HG03469 (cell line): ENCODE data around the gene ZBTB17.

Experiments
- ATAC-seq: cut with Tn5 transposase; IDR thresholded peaks from one replicate; pipeline ENCODE4 v1.9.1; 2021; ENCODE audit warnings: mild to moderate bottlenecking, moderate library complexity, moderate number of reproducible peaks; ENCODE audit not compliant: unreplicated experiment

The ZBTB17 gene

DNA sequence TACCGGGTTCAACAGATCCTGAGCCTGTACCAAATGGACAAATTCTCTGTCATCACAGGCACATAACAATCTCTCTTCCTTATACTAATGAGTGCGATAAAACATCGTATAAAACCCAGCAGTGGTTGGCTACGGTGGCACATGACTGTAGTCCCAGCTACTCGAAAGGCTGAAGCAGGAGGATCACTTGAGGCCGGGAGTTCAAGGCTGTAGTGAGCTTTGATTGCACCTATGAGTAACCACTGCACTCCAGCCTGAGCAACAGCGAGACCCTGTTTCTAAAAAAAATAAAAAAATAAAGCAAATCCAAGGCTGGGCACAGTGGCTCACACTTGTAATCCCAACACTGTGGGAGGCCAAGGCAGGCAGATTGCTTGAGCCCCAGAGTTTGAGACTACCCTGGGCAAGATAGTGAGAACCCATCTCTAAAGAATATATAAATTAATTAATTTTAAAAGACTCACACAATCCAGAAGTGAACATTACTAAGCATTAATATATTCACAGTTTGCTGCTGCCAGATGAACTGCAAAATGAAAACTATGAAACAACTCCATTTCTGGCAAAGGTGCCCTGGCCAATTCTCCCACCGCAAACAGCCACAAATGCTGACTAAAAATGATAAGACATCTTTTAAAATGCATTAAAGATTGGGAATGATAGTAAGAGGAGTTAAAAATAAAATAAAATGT lies 13.1 kb downstream of the ZBTB17 start:
- no peak for ATAC-seq

DNA sequence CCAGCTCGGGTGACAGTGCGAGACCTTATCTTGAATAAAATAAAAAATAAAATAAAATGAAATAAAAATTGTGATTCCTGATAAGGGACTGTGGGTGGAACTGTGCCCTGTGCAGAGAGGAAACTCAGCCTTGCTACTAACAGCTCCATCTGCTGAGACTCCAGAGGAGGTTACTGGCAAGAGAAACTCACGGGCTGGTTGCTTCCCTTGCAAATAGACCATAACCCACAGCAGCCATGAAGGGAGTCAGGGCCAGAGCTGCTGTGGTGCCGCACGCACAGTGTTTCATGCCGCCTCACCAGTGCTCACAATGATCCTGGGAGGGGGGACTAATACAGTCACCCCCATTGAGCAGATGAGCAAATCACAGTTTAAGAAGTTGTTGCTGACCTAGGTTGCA lies 13.7 kb downstream of the ZBTB17 start:
- no peak for ATAC-seq

DNA sequence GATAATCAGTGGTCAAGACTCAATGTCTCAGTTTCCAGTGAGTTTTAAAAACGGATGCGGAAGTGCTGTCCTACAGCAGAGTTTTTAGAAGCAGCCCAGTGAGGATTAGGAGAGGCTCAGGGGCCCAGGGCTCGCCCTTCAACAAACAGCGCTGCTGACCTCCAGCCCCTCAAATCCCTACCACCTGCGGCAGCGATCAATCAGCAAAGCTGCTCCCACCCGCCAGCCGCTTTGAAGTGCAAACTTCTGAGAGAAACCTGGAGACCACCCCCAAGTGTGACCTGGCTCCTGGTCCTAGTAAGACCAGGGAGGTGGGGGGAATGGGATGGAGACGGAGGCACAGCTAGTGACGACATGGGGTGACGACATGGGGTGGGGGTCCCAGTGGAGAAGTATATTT lies 14.4 kb downstream of the ZBTB17 start:
- no peak for ATAC-seq

DNA sequence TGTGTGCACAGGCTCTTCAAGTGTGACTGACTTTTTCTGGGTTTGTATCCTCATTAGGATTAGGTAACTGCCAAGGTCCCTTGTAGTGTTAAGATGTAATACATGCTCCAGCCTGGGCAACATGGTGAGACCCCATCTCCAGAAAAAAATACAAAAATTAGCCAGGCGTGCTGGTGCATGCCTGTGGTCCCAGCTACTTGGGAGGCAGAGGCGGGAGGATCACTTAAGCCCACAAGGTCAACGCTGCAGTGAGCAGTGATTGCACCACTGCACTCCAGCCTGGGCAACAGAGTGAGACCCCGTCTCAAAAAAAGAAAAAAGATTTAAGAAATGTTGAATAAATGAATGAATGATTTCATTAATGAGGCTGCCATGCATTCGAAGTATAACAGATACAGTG lies 15.1 kb downstream of the ZBTB17 start:
- no peak for ATAC-seq

DNA sequence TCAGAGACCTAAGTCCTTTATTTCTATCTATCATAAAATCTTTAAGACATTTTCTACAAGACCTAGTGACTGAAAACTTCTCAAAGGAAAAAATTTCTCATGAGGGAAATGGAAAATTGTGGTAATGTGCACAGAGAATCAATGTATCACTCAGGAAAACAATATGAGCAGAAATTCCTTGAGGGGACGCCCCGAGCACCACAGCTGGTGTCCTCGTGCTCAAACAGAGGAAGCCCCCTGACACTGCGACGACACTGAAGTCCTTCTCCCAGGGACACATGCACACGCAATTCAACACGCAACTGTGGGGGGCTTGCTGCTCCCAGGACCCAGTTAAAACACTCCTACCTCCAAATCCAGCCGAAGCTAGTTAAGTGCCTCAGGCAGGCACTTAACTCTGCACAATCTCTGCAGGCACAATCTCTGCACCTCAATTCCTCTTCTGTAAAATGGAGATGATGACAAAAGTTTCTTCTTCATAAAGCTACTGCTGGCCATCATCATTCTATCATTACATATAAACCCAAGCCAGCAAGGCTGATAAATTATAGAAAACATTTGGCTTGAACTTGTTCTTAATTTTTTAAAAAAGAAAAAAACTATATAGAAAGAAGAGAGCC lies 16.0 kb downstream of the ZBTB17 start:
- no peak for ATAC-seq

DNA sequence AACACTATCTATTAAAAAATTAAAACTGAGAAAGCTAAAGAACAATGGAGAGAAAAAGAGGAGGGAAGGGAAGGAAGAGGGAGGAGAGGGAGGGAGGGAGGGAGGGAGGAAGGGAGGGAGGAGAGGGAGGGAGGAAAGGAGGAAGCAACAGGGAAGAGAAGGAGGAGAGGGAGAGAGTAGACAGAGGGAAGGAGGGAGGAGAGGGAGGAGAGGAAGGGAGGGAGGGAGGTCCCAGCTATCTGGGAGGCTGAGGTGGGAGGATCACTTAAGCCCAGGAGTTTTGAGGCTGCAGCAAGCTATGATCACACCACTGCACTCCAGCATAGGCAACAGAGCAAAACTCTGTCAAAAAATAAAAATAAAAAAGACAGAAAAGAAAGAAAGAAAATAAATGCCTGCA lies 16.5 kb downstream of the ZBTB17 start:
- ATAC-seq = no peak

DNA sequence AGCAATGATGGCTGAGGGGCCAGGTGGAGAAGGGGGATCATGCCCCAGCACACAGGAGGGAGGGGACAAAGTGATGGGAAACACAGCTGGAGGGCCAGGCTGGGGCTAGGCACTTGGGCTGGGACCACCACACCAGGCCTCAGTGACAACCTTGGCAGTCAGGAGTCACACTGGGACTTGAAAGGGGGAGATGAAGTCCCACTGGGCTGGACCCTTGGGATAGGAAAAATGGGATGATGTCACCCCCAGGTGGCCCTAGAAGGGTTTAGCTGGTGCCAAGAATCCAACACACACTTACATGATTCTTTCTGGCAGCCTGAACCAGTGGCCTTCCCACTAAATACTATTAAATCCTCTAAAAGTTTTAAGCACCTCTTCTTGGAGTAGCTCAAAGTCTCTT lies 17.1 kb downstream of the ZBTB17 start:
- ATAC-seq = no peak

DNA sequence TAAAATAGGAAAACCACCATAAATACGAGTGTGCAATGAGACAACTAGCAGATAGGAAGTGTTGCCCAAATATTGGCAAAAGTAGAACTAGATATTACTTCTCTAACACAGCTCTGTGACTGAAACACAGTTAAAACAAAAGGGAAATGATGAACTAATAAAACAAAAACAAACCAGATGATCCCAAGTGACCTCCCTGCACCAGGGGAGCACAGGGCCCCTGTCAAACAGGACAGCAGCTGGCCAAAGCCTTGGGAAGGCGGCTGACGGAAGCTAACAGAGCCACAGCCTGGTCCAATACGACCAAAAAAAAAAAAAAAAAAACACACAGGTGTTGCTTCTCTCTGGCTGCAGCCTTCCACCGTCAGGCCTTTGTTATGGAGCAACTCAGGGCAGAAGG lies 17.8 kb downstream of the ZBTB17 start:
- no peak for ATAC-seq

DNA sequence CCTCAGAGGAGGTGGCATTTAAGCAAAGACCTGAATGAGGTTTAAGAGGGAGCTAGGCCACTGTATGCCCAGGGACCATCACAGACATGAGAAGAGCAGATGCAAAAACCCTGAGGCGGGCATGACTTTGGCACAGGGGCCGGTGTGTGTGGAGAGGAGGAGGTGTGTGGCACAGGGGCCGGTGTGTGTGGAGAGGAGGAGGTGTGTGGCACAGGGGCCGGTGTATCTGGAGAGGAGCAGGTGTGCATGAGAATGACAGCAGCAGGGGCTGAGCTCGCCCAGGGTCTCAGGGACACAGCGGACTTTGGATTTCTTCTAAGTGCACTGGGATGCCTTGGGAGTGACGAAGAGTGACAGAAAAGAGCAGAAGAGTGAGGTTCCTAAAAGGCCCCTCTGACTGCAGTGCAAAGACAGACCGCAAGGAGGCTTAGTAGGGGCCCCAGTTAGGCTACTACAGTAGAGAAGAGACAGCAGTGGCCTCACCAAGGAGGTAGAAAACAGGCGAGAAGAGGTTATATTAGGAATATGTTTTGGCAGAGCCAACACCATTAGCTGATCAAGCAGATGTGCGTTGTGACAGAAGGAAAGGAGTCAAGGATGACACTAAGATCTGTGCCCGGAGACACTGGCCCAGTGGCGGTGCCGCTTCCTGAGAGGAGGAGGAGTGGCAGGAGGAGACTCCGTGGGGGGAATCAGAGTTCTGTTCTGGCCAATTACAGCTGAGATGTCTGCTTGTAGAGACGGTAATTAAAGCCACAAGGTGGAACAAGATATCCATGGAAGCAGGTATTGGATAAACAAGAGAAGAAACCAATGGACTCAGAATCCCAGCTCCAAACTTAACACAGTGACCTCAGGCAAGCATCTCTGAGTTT lies 18.4 kb downstream of the ZBTB17 start:
- ATAC-seq = no peak

DNA sequence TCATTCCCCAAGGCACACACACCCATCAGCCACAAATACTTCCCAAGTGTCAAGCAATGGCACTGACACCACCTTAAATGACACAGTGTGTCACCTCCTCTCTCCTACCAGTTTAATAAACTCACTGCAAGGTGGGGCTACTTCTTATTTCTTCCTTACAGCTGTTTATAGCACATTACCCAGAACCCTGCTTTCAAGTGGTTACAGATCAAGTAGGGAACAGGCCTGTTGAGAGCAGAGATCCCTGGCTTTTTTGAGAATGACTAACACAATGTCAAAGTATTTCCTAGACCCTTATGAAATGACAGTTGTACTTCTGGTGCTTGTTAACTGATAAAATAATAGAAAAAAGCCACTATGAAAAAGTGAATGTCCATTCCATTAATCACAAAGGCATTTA lies 19.8 kb downstream of the ZBTB17 start:
- ATAC-seq = no peak

DNA sequence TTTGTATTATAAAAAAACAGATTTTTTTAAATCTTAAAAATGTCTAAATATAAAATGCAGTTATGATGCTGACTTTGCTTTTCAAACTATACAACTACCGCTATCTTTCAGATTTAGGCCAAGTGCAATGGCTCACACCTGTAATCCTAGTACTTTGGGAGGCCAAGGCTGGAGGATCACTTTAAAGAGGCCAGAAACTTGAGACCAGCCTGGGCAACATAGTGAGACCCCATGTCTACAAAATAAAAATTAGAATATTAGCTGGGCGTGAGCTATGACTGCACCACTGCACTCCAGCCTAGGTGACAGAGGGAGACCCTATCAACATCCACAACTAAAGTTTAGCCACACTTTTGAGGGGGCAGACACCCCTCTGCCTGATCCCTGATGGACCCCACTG lies 20.3 kb downstream of the ZBTB17 start:
- ATAC-seq = no peak

DNA sequence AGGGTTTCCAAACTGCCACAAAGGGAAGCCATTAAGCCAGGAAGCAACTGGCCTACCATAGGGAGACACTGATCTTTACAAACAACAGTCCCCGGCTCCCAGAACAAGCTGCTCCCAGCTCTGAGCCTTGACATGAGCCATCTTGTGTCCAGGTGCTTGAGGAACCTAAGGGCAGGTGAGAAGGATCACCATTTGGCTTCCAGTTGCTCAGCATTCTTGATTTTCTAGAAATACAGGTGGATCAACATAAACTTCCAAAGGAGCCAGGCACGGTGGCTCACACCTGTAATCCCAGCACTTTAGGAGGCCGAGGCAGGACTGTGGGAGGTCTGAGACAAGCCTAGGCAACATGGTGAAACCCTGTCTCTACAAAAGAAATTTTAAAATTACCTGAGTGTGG lies 21.6 kb downstream of the ZBTB17 start:
- no peak for ATAC-seq

DNA sequence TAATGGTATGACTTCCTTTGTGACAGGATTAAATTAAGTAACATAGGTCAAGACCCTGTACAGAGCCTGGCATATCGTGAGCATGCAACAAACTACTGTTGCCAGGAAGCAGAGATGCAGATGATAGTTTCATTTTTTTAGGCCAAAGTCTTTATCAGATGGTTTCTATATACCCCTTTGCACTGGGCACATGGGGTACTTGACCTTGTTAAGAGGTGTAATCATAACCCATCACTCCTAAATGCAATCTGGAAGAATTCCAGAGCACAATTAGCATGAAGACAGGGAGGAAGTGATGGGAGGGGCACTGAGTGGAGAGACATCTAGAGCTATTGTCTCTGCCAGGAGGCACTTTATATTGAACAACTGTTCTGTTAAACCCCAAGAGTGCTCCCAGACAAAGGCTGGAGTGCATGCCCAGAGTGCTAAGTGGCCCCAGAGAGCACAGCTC lies 22.1 kb downstream of the ZBTB17 start:
- ATAC-seq = no peak

DNA sequence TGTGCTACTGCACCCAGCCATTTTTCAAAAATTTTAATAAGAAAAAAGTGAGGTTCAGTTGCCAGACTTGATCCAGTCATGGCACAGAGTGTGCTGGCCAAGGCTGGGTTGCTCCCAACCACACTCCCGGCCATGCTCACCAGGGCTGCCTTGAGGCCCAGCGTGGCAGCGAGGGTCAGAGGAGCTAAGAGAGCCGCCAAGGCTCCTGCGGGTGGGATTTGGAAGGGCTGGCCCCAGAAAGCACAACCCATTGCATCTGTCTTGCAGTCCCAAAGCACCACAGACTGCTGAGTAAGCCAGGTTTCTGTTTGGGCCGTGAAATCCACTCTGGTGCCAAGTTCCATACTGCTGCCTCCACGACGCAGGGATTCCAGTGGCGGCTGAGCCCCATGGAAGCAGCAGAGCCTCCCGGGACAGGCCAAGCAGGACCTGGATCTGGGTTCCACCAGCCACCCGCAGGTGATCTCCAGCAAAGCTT lies 22.6 kb downstream of the ZBTB17 start:
- ATAC-seq = no peak

DNA sequence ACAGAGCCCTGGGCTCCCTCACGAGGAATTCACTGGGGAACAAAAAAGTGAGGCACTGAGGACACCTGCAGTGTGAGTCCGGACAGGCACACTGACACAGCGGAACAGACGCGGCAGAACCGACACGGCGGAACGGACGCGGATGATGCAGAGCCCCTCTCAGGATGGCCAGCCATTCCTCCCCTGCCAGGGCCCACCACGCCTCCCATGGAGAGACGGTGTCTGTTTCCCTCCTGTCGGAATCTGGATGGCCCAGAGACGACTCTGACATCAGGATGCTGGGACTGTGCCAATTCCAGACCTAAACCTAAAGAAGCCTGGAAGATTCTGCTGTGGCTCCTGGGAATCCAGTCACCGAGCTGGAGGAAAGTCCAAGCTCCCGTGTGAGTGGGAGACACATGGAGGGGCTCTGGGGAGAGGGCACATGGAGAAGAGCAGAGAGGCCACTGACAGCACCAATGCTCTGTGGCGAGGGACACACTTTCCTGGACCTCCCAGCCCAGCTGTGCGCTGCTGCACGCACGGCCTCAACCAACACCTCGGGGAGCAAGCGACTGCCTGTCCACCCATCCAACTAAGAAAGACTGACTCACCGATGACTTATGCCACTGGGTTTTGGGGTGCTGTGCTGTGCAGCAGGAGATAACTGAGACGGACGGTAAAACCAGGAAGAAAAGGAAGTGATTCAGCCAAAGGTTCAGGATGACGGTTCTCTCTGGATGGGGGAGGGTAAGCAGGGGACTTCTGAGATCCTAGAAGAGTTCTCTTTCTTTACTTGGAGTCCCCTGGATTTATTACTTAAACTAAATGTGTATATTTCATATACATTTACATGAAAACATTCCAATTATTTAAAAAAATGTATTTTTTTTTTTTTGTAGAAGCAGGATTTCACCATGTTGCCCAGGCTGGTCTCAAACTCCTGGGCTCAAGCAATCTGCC lies 23.3 kb downstream of the ZBTB17 start:
- ATAC-seq = no peak

DNA sequence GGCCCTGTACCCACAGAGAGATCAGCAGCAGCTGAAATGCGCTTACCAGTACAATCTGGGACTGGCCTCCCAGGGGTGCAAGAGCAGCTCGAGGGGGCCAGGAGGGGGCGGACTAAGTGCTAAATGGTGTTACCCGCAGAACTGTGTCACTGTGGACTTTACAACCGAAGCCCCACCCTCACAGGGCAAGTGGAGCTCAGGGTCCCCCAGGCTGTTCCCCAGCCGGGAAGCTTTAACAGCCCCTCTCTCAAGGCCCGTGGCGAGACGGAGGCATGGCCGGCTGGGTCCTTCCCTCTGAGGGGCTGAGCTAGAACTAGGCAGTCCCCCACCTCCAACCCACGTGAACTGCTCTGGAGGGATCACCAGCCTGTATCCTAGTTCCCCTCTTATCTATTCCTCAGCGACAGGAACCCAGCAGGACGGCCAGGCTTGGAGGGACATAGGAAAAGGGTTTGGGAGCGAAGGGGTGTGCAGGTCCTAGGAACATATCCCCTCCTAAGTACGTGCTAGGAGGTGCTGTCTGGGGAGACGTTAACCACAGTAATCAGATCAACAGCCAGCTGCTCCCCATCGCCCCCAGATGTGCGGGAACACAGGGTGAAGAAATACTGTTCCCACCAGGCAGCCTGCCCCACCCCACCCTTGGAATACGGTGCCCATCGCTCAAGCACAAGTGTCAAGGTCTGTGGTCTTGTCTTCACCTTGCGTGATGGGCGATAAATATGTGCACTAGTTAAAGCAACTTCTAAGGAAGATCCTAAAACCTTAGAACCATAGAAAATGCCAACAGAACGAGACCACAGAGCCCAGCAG lies 24.4 kb downstream of the ZBTB17 start:
- no peak for ATAC-seq

DNA sequence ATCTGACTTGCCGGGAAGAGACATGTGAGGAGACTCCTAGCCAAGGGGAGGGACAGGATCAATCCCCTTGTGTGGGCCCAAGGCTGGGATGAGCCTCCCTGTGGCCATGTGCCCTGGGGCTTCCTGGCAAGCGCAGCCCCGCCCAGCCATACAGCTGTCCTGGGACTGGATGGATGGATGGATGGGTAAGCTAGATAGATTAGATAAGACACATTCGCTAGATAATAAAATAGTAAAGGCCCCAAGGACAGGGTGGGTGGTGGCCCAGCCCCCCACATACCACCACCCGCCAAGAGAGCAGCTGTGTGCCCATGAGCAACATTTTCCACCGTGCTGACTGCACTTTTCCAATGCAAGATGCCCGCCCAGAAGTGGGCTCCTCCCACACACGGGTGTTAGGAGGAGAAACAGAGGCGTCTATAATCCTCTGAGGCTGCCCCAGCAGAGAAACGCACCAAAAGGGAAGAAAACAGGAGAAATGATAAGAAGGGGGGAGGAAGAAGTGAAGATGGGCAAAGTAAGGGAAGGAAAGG lies 25.1 kb downstream of the ZBTB17 start:
- ATAC-seq = no peak

DNA sequence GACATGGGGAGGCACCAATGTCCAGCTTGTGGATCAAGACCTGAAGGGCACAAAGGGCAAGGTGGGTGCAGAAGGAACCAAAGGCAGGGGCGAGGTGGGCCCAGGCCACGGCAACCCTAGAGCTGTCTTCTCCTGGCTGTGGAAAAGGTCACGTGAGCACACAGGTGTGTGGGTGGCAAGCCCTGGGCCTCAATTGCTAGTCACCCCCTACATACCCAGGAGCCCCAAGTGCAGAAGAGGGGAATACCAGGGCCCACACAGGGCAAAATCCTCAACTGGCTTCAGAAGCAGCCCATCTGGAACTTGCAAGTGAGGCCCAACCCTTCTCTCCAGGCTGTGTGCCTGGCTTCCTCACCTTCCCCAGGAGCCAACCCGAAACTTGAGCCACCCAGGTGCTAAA lies 25.6 kb downstream of the ZBTB17 start:
- ATAC-seq = no peak

DNA sequence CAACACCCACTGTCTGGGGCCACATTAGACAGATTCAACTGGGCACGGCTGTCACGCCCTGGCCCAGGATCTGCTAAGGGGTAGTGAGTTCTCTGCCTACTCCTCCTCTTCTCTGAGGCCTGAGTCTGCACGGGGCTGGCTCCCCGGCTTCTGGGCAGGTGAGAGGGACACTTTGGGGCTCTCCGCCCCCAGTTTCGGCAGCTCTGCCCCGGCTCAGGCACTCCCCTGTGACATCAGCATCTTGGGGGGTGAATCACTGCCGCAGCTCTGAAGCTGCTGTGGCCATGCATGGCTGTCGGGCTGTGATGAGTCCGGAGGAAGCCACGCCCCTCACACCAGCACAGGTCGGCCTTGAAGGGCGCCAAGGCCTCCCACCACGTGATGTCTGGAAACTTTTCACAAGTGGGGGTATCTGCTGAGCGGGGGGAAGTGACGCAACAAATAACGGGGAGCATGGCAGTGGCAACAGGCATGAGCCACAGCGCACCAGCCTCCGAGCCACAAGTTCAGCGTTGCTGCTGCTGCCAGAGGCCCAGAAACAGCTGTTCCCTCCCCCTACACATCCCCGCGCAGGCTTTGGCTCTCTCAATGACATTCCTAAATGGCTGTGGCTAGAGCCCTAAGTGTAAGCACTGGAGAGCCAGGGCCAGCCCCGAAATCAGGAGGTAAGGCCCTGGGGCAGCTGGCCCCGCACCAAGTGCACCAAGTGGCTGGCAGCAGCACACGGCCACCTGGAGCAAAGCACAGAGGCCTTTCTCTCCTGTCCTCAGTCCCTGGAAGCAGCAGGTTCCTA lies 26.3 kb downstream of the ZBTB17 start:
- peak; percentile 54 for ATAC-seq
